RWPE2 (cell line): ENCODE results near the gene IRGQ.
A peak's percentile ranks its signal among the peaks of the same experiment; 100 is the strongest.
"Not testable (repeated sequence)": the region's sequence is repeated elsewhere in the genome, so short reads cannot be mapped to it uniquely, and the experiment has no call there.

Experiments used
- ATAC-seq: fragments of 200-7000 bp; cut with Tn5 transposase; 3 replicates; pipeline ENCODE4 v1.9.1; 2021; ENCODE audit warnings: low read depth
- DNase-seq: peaks from one replicate; pipeline ENCODE4 v3.0.0-alpha.2; 2020; ENCODE audit warnings: low spot score
- H3K27ac ChIP-seq: fragments of 450-650 bp; 2 replicates; pipeline ENCODE4 v1.5.1; 2017; ENCODE audit warnings: mild to moderate bottlenecking; ENCODE audit not compliant: poor library complexity, severe bottlenecking
- H3K27me3 ChIP-seq: fragments of 250-450 bp; sonication (Bioruptor Pico); 2 replicates; pipeline ENCODE4 v1.5.1; 2021; ENCODE audit warnings: mild to moderate bottlenecking, moderate library complexity; ENCODE audit not compliant: insufficient read depth, poor library complexity, severe bottlenecking
- H3K36me3 ChIP-seq: fragments of 250-450 bp; sonication (Bioruptor Pico); 2 replicates; pipeline ENCODE4 v1.5.1; 2020; ENCODE audit warnings: low read depth, mild to moderate bottlenecking, moderate library complexity
- H3K4me1 ChIP-seq: fragments of 250-450 bp; sonication (Bioruptor Pico); 2 replicates; pipeline ENCODE4 v1.5.1; 2021; ENCODE audit warnings: mild to moderate bottlenecking, moderate library complexity; ENCODE audit not compliant: insufficient read depth, poor library complexity, severe bottlenecking
- H3K4me3 ChIP-seq: fragments of 250-450 bp; sonication (Bioruptor Pico); 2 replicates; pipeline ENCODE4 v1.5.1; 2021; ENCODE audit warnings: mild to moderate bottlenecking, moderate library complexity; ENCODE audit not compliant: severe bottlenecking
- H3K9me3 ChIP-seq: fragments of 250-450 bp; sonication (Bioruptor Pico); 2 replicates; pipeline ENCODE4 v1.5.1; 2021; ENCODE audit warnings: mild to moderate bottlenecking, moderate library complexity; ENCODE audit not compliant: severe bottlenecking
- TF ChIP-seq, protein P1 (sequence below): fragments of 450-650 bp; IDR thresholded peaks from one replicate; pipeline ENCODE4 v1.5.1; 2017; ENCODE audit warnings: mild to moderate bottlenecking, moderate library complexity; ENCODE audit not compliant: poor library complexity, severe bottlenecking

IRGQ gene

DNA sequence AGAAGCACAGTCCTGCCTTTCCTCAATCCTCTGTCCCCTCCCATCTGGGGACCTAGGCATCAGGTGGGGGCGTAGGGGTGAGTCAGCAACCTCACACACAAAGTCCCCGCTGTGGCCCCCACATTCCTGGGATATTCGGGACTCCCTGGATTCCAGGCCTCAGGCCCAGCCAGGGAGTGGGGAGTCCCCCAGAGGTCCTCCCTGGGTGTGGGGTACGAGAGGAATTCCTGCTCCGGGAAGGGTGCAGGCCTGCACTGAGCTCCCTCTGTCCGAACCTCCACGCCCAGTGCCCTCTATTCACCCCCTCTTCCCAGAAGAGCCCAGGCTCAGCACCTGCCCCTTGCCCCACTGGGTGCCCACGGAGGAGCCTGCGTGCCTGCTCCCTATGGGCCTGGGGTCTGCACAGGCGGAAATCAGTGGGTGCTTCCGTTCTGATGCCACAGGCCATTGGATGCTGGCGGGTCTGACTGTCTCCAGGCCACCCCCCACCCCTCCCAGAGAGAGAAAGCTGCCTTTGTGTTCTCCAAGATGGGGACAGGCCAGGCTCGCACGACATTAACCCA, 40.3 kb upstream of the IRGQ start:
- ATAC-seq, result no peak
- H3K27ac ChIP-seq, result no peak overlapping the region
- H3K4me3 ChIP-seq, result no peak overlapping the region

DNA sequence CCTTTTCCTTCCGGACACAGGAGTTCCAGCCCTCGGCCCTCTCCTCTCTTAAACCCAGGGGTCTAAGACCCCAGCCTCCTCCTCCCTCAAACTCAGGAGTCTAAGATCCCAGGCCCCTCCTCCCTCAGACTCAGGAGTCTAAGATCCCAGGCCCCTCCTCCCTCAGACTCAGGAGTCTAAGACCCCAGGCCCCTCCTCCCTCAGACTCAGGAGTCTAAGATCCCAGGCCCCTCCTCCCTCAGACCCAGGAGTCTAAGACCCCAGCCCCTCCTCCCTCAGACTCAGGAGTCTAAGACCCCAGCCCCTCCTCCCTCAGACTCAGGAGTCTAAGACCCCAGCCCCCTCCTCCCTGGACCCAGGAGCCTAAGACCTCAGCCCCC, 39.6 kb upstream of the IRGQ start:
- H3K9me3 ChIP-seq, ATAC-seq, H3K36me3 ChIP-seq, DNase-seq, H3K27ac ChIP-seq, H3K4me3 ChIP-seq, H3K4me1 ChIP-seq: not testable (repeated sequence)
- H3K27me3 ChIP-seq, result peaks cover 15% of the 10 kb centered on the region

More for the DNA sequence above, 40.3 kb upstream of the IRGQ start:
- Histone ChIP-seq H3K27me3 (peaks cover 15% of the 10 kb centered on the region), H3K4me1 (peaks cover 8% of the 10 kb centered on the region), H3K36me3 (no peaks in the 10 kb centered on the region), H3K9me3 (no peaks in the 10 kb centered on the region)
- no peak for DNase-seq
- TF ChIP-seq, protein P1, sequence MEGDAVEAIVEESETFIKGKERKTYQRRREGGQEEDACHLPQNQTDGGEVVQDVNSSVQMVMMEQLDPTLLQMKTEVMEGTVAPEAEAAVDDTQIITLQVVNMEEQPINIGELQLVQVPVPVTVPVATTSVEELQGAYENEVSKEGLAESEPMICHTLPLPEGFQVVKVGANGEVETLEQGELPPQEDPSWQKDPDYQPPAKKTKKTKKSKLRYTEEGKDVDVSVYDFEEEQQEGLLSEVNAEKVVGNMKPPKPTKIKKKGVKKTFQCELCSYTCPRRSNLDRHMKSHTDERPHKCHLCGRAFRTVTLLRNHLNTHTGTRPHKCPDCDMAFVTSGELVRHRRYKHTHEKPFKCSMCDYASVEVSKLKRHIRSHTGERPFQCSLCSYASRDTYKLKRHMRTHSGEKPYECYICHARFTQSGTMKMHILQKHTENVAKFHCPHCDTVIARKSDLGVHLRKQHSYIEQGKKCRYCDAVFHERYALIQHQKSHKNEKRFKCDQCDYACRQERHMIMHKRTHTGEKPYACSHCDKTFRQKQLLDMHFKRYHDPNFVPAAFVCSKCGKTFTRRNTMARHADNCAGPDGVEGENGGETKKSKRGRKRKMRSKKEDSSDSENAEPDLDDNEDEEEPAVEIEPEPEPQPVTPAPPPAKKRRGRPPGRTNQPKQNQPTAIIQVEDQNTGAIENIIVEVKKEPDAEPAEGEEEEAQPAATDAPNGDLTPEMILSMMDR, result no peak

DNA sequence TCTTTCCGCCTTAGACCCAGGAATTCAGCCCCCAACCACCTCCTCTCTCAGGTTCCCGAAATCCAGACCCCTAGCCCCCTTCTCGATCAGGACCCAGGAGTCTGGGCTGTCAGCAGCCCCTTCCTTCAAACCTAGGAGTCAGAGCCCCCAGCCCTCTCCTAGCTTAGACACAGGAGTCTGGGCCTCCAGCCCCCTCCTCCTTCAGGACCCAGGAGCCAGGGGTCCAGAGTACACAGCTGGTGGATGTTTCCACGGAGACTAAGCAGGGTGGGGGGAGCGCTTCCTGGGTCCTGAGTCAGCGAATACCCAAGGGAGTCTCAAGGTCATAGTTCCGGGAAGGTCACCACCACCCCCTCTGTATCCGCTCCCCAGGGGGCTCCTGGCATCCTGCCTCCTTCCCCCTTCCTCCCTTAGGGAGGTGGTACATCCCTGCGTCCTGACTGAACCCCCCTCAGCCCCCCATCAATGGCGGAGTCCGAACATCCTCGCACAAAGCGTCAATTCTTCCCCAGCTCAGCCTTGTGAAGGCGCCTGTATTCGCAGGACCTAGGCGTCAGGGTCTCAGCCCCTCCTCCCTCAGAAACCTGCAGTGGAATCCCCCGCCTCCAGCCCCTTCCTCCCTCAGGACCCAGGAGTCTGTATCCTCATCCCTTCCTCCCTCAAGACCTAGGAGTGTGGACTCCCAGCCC, 39.1 kb upstream of the IRGQ start:
- no peaks in the 10 kb centered on the region for H3K9me3 ChIP-seq
- no peak overlapping the region for H3K4me3 ChIP-seq
- H3K27me3 ChIP-seq, result peaks cover 15% of the 10 kb centered on the region
- DNase-seq (no peak), ATAC-seq (no peak)
- peaks cover 8% of the 10 kb centered on the region for H3K4me1 ChIP-seq
- H3K27ac ChIP-seq, result no peak overlapping the region
- TF ChIP-seq, protein P1, result no peak
- H3K36me3 ChIP-seq, result no peaks in the 10 kb centered on the region

DNA sequence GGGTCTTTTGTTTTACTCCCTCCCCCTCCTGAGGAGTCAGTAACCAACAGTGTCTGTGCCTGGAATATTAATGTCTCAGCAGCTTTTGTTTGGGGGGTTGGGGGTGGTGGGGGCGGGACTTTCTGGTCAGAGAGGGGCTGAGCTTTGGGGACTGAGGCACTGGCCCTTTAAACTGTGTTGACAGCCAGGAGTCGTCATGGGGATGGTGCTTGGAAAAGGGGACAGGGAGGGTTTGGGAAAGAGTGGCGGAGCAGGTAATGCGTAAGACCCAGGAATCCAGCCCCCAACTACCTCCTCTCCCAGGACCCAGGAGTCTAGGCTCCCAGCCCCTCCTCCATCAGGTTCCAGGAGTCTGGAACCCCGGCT, 38.6 kb upstream of the IRGQ start:
- TF ChIP-seq, protein P1, result no peak
- DNase-seq (no peak), ATAC-seq (0 out of 3 replicates have a peak, but pooled peaks have one; percentile 40)
- peaks cover 8% of the 10 kb centered on the region for H3K4me1 ChIP-seq
- H3K27ac ChIP-seq, result no peak overlapping the region
- no peaks in the 10 kb centered on the region for H3K36me3 ChIP-seq
- H3K4me3 ChIP-seq, result no peak overlapping the region
- peaks cover 15% of the 10 kb centered on the region for H3K27me3 ChIP-seq
- H3K9me3 ChIP-seq, result no peaks in the 10 kb centered on the region

DNA sequence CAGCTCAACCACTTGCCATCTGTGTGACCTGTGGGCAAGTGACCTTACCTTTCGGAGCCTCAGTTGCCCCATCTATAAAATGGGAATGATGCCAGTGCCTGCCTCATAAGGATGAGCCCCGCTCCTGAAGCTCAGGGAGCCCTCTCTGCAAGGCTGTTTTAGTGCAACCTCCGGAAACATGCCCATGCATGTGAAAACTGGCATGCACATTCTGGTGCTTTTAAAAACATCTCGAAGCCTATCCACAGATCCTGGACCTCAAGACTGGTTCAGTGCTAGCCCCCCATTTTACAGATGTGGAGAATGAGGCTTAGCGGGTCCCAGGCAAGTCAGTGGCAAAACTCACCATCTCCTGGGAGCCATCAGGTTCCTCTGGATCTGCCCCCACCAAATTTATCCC, 38.1 kb upstream of the IRGQ start:
- H3K27me3 ChIP-seq, result peaks cover 13% of the 10 kb centered on the region
- H3K4me1 ChIP-seq, result peaks cover 8% of the 10 kb centered on the region
- H3K36me3 ChIP-seq, result no peaks in the 10 kb centered on the region
- H3K4me3 ChIP-seq, result no peak overlapping the region
- DNase-seq (no peak), ATAC-seq (0 out of 3 replicates have a peak, but pooled peaks have one; percentile 25)
- no peaks in the 10 kb centered on the region for H3K9me3 ChIP-seq
- H3K27ac ChIP-seq, result no peak overlapping the region
- TF ChIP-seq, protein P1, result no peak
